ENCODE measurements around the gene UBE2A. TPM values are rescaled to one million over a fixed set of nuclear protein-coding genes. Genes with fewer than 3 reads are reported as not detected.

UBE2A gene
- total RNA-seq, 1 experiment from 2014 or later: 46.6 TPM

- H3K4me2 ChIP-seq (ENCODE audit: low read length): no peak overlapping the region
- H3K79me2 ChIP-seq (ENCODE audit: low read length): no peaks in the 10 kb centered on the region
- no peaks in the 10 kb centered on the region for H3K9me2 ChIP-seq (replicated peaks; ENCODE audit: low read length)
- no peaks in the 10 kb centered on the region for H3K9me3 ChIP-seq (ENCODE audit: low read length)
- no peak for TF ChIP-seq EZH2 (IDR thresholded peaks at IDR 0.05; ENCODE audit: low read length, unreplicated experiment)
- TF ChIP-seq, protein P1, sequence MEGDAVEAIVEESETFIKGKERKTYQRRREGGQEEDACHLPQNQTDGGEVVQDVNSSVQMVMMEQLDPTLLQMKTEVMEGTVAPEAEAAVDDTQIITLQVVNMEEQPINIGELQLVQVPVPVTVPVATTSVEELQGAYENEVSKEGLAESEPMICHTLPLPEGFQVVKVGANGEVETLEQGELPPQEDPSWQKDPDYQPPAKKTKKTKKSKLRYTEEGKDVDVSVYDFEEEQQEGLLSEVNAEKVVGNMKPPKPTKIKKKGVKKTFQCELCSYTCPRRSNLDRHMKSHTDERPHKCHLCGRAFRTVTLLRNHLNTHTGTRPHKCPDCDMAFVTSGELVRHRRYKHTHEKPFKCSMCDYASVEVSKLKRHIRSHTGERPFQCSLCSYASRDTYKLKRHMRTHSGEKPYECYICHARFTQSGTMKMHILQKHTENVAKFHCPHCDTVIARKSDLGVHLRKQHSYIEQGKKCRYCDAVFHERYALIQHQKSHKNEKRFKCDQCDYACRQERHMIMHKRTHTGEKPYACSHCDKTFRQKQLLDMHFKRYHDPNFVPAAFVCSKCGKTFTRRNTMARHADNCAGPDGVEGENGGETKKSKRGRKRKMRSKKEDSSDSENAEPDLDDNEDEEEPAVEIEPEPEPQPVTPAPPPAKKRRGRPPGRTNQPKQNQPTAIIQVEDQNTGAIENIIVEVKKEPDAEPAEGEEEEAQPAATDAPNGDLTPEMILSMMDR (conservative IDR thresholded peaks at IDR 0.05; ENCODE audit: low read depth, low read length): no peak
- no peaks in the 10 kb centered on the region for H3F3A ChIP-seq (ENCODE audit: low read length, unreplicated experiment)
- no peak overlapping the region for H3K27ac ChIP-seq (ENCODE audit: low read length)
- intact Hi-C loops (cut with micrococcal nuclease): no loop called here
- no peak overlapping the region for H3K4me3 ChIP-seq (ENCODE audit: low read length)
- ATAC-seq (no peak), DNase-seq (no peak)
- CTCF ChIA-PET: no interaction called here
- POLR2A ChIA-PET (ENCODE audit: unreplicated experiment): interaction anchor here (0.5 kb wide), 1 partner anchor 12 kb away, joined by 3 read pairs; no protein-coding TSS in a partner anchor
- H3K9ac ChIP-seq (ENCODE audit: low read length): no peak overlapping the region
- H3K27me3 ChIP-seq (ENCODE audit: low read length): no peaks in the 10 kb centered on the region
- no TSS peak for BruUV-seq (replicated peaks)
- no peaks in the 10 kb centered on the region for H4K20me1 ChIP-seq (ENCODE audit: low read length)
- H3K36me3 ChIP-seq (ENCODE audit: low read depth, low read length): no peaks in the 10 kb centered on the region
- no peak overlapping the region for H2AFZ ChIP-seq (ENCODE audit: low read length)
- no peaks in the 10 kb centered on the region for H3K4me1 ChIP-seq (ENCODE audit: insufficient read depth, low read length)
Observed at GRCh38 chrX:119624951-119625668, 50.7 kb downstream of the UBE2A start.

- Histone ChIP-seq H3K79me2 (ENCODE audit: low read length) (no peaks in the 10 kb centered on the region), H3F3A (ENCODE audit: low read length, unreplicated experiment) (no peaks in the 10 kb centered on the region), H3K27ac (ENCODE audit: low read length) (no peak overlapping the region), H2AFZ (ENCODE audit: low read length) (no peak overlapping the region), H3K27me3 (ENCODE audit: low read length) (no peaks in the 10 kb centered on the region), H3K36me3 (ENCODE audit: low read depth, low read length) (no peaks in the 10 kb centered on the region), H3K4me1 (ENCODE audit: insufficient read depth, low read length) (no peaks in the 10 kb centered on the region), H3K4me2 (ENCODE audit: low read length) (no peak overlapping the region), H3K9me3 (ENCODE audit: low read length) (no peaks in the 10 kb centered on the region), H3K9ac (ENCODE audit: low read length) (no peak overlapping the region), H4K20me1 (ENCODE audit: low read length) (no peaks in the 10 kb centered on the region), H3K4me3 (ENCODE audit: low read length) (no peak overlapping the region), H3K9me2 (replicated peaks; ENCODE audit: low read length) (no peaks in the 10 kb centered on the region)
- ChIA-PET POLR2A (ENCODE audit: unreplicated experiment) (no interaction called here), CTCF (no interaction called here)
- no peak for ATAC-seq
- no TSS peak for BruUV-seq (replicated peaks)
- DNase-seq: no peak
- no peak for TF ChIP-seq EZH2phosphoT487 (IDR thresholded peaks at IDR 0.05; ENCODE audit: borderline replicate concordance, low read length)
- no peak for TF ChIP-seq EZH2 (IDR thresholded peaks at IDR 0.05; ENCODE audit: low read length, unreplicated experiment)
- intact Hi-C loops (cut with micrococcal nuclease): no loop called here
Observed at GRCh38 chrX:119625843-119626242, 51.5 kb downstream of the UBE2A start.

Other genes with a start within 250 kb of the UBE2A start
- gene SLC25A43, start 175.2 kb upstream of the UBE2A start, total RNA-seq (2014; rRNA removed): 25.8 and 30.9 TPM in 2 replicates
- 410 and 544 TPM in 2 replicates for gene SLC25A5, start 106.1 kb upstream of the UBE2A start, total RNA-seq (2014; rRNA removed)
- 84.3 and 104 TPM in 2 replicates for gene STEEP1, start 9.2 kb upstream of the UBE2A start, total RNA-seq (2014; rRNA removed)
- 9.1 and 11.4 TPM in 2 replicates for gene NKRF, start 31.9 kb downstream of the UBE2A start, total RNA-seq (2014; rRNA removed)
- 28.9 and 39.1 TPM in 2 replicates for gene SEPTIN6, start 118.6 kb downstream of the UBE2A start, total RNA-seq (2014; rRNA removed)
- 2.3 and 2.5 TPM in 2 replicates for gene SOWAHD, start 184.0 kb downstream of the UBE2A start, total RNA-seq (2014; rRNA removed)
- gene RPL39, start 217.1 kb downstream of the UBE2A start, total RNA-seq (2014; rRNA removed): 869 and 1,578 TPM in 2 replicates